Upper lobe of left lung (tissue), 4 donors: ENCODE data around the gene BMP5.

Experiments
- POLR2A ChIP-seq, 4 donors: fragments of 450-650 bp; IDR thresholded peaks; one replicate each; pipeline ENCODE4 v1.5.1; 2016 to 2017; ENCODE audit warnings: antibody characterized with exemption in 4 of 4, mild to moderate bottlenecking in 2 of 4
- TF ChIP-seq, protein P1 (sequence below), 6 experiments: fragments of 450-650 bp in 4 of 6; fragments of 200-600 bp in 2 of 6; sonication (generic) in 2 of 6; IDR thresholded peaks; one replicate each; pipeline ENCODE4 v1.5.1; 2016 to 2019; ENCODE audit warnings: antibody characterized with exemption in 6 of 6

DNA sequence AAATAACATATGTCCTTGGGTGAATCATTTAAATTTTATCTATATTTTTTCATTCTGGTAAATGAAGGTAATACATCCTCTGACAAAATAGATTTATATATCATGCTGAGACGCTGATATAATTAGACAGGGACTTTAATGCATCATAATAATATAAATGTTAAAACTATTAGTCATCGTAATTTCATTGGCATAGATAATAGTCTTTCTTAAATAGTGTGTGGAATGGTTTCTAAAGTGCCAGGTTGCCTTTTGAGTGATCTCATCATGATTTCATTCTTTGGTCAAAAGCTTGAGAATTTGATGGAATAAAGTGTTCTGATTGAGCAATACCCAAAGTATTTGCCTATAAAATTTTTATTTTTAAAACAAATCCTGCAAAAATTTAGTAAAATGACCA, 43.2 kb upstream of the BMP5 start:
- TF ChIP-seq, protein P1, sequence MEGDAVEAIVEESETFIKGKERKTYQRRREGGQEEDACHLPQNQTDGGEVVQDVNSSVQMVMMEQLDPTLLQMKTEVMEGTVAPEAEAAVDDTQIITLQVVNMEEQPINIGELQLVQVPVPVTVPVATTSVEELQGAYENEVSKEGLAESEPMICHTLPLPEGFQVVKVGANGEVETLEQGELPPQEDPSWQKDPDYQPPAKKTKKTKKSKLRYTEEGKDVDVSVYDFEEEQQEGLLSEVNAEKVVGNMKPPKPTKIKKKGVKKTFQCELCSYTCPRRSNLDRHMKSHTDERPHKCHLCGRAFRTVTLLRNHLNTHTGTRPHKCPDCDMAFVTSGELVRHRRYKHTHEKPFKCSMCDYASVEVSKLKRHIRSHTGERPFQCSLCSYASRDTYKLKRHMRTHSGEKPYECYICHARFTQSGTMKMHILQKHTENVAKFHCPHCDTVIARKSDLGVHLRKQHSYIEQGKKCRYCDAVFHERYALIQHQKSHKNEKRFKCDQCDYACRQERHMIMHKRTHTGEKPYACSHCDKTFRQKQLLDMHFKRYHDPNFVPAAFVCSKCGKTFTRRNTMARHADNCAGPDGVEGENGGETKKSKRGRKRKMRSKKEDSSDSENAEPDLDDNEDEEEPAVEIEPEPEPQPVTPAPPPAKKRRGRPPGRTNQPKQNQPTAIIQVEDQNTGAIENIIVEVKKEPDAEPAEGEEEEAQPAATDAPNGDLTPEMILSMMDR (IDR thresholded peaks at IDR 0.05) = no peak
- TF ChIP-seq POLR2A (IDR thresholded peaks at IDR 0.05) = no peak
